SK-N-SH (cell line): ENCODE results near the gene OSBPL2. TPM values are rescaled to one million over a fixed set of nuclear protein-coding genes. Genes with fewer than 3 reads are reported as not detected.

Source experiments
- CTCF ChIA-PET: fragments of 300-600, 350-600 bp; formaldehyde crosslinking; extraction: SDS; loops from one replicate; lab custom pipeline; 2021; lab: Yijun Ruan, JAX
- POLR2A ChIA-PET: fragments of 350-600 bp; sonication (Branson Sonifier 250); formaldehyde crosslinking; extraction: SDS; loops from one replicate; lab custom pipeline; 2020; ENCODE audit warnings: antibody characterized with exemption, inconsistent platforms; lab: Yijun Ruan, JAX
- DNase-seq: peaks from one replicate; pipeline ENCODE4 v3.0.0; 2012
- H2AFZ ChIP-seq: fragments of 200-600 bp; sonication (generic); 2 replicates; pipeline ENCODE4 v1.8.1; 2016; ENCODE audit warnings: antibody characterized with exemption, mild to moderate bottlenecking, low read depth
- H3F3A ChIP-seq: fragments of 200-600 bp; sonication (generic); replicated peaks from 2 replicates; pipeline ENCODE3; 2016; ENCODE audit warnings: antibody characterized with exemption, mild to moderate bottlenecking; ENCODE audit not compliant: insufficient read depth
- H3K27ac ChIP-seq, 2 experiments: fragments of 200-500 bp in 1 of 2; fragments of 200-600 bp in 1 of 2; sonication (Bioruptor generic) in 1 of 2; sonication (generic), shearing (Covaris generic) in 1 of 2; 2 replicates each; pipeline versions ENCODE4 v1.5.1 to v1.6.1; 2014 to 2016; ENCODE audit warnings: low read depth in 2 of 2, inconsistent platforms in 1 of 2, low read length in 1 of 2, mild to moderate bottlenecking in 1 of 2, mixed read lengths in 1 of 2
- H3K27me3 ChIP-seq: fragments of 200-600 bp; sonication (generic), shearing (Covaris generic); 2 replicates; pipeline ENCODE4 v1.6.1; 2016; ENCODE audit warnings: mixed run types; ENCODE audit not compliant: insufficient read depth
- H3K36me3 ChIP-seq, 2 experiments: fragments of 200-500 bp in 1 of 2; fragments of 200-600 bp in 1 of 2; sonication (Bioruptor generic) in 1 of 2; sonication (generic) in 1 of 2; replicated peaks in 1 of 2; 2 replicates each; pipeline versions ENCODE3 to v1.5.1; 2014 to 2016; ENCODE audit warnings: low read length in 1 of 2, mild to moderate bottlenecking in 1 of 2; ENCODE audit not compliant: insufficient read depth in 2 of 2, control insufficient read depth in 1 of 2
- H3K4me1 ChIP-seq, 2 experiments: fragments of 200-500 bp in 1 of 2; fragments of 200-600 bp in 1 of 2; sonication (Bioruptor generic) in 1 of 2; sonication (generic), shearing (Covaris generic) in 1 of 2; 2 replicates each; pipeline versions ENCODE4 v1.5.1 to v1.6.1; 2014 to 2016; ENCODE audit warnings: low read depth in 1 of 2, low read length in 1 of 2, mixed run types in 1 of 2; ENCODE audit not compliant: insufficient read depth in 2 of 2, control insufficient read depth in 1 of 2
- H3K4me2 ChIP-seq: fragments of 200-600 bp; sonication (generic), shearing (Covaris generic); 2 replicates; pipeline ENCODE4 v1.6.1; 2017; ENCODE audit warnings: mixed run types
- H3K4me3 ChIP-seq, 2 experiments: fragments of 200-500 bp in 1 of 2; fragments of 200-600 bp in 1 of 2; sonication (Bioruptor generic) in 1 of 2; sonication (generic), shearing (Covaris generic) in 1 of 2; 2 replicates each; pipeline versions ENCODE4 v1.5.1 to v1.8.1; 2014 to 2016; ENCODE audit warnings: low read depth in 2 of 2, inconsistent platforms in 1 of 2, low read length in 1 of 2, mild to moderate bottlenecking in 1 of 2, mixed read lengths in 1 of 2, moderate library complexity in 1 of 2
- H3K79me2 ChIP-seq: fragments of 200-600 bp; sonication (generic); 2 replicates; pipeline ENCODE4 v1.8.1; 2017; ENCODE audit warnings: mild to moderate bottlenecking; ENCODE audit not compliant: insufficient read depth
- H3K9ac ChIP-seq: fragments of 200-600 bp; sonication (generic); 2 replicates; pipeline ENCODE4 v1.6.1; 2017; ENCODE audit warnings: mixed run types
- H3K9me2 ChIP-seq: fragments of 200-600 bp; sonication (generic); 2 replicates; pipeline ENCODE4 v1.6.1; 2017; ENCODE audit warnings: mixed run types
- H3K9me3 ChIP-seq: fragments of 200-600 bp; sonication (generic); 2 replicates; pipeline ENCODE4 v1.6.1; 2017; ENCODE audit warnings: mixed run types, mild to moderate bottlenecking, moderate library complexity
- H4K20me1 ChIP-seq: fragments of 200-600 bp; sonication (generic); 2 replicates; pipeline ENCODE4 v1.6.1; 2017; ENCODE audit warnings: mild to moderate bottlenecking, mixed run types; ENCODE audit not compliant: insufficient read depth
- CHD2 ChIP-seq: fragments of 150-350 bp; IDR thresholded peaks from 2 replicates; pipeline ENCODE4 v1.6.1; 2018; ENCODE audit warnings: low read length; ENCODE audit not compliant: partially characterized antibody
- EZH2phosphoT487 ChIP-seq: fragments of 200-600 bp; sonication (generic); IDR thresholded peaks from 2 replicates; pipeline ENCODE4 v1.6.1; 2017; ENCODE audit warnings: low read depth, mixed run types, mild to moderate bottlenecking, antibody characterized with exemption, moderate library complexity, borderline replicate concordance
- FOXJ3 ChIP-seq: sonication (generic); formaldehyde crosslinking; IDR thresholded peaks from 2 replicates; pipeline ENCODE4 v1.5.1; 2020; ENCODE audit warnings: mild to moderate bottlenecking, missing genetic modification reagents
- FOXM1 ChIP-seq: IDR thresholded peaks from 2 replicates; pipeline ENCODE4 v1.4.0; 2012; ENCODE audit warnings: low read depth, mild to moderate bottlenecking
- JUND ChIP-seq: IDR thresholded peaks from 2 replicates; pipeline ENCODE4 v1.4.0; 2012
- MAX ChIP-seq: IDR thresholded peaks from 2 replicates; pipeline ENCODE4 v1.4.0; 2012; ENCODE audit warnings: low read depth
- MXI1 ChIP-seq: IDR thresholded peaks from 2 replicates; pipeline ENCODE4 v1.6.1; 2012; ENCODE audit warnings: mild to moderate bottlenecking, low read depth, low read length, improper control_type of control experiment
- NFIC ChIP-seq: IDR thresholded peaks from 2 replicates; pipeline ENCODE4 v1.4.0; 2012; ENCODE audit warnings: borderline replicate concordance
- NRF1 ChIP-seq: IDR thresholded peaks from 2 replicates; pipeline ENCODE4 v1.6.1; 2012; ENCODE audit warnings: low read depth, mild to moderate bottlenecking, low read length
- PBX3 ChIP-seq: IDR thresholded peaks from 2 replicates; pipeline ENCODE4; 2012
- POLR2AphosphoS5 ChIP-seq: IDR thresholded peaks from 2 replicates; pipeline ENCODE4 v1.6.1; 2012; ENCODE audit warnings: low read depth, low read length
- REST ChIP-seq: IDR thresholded peaks from 2 replicates; pipeline ENCODE4 v1.6.1; 2012; ENCODE audit warnings: mild to moderate bottlenecking, low read depth, low read length, moderate library complexity
- RFX5 ChIP-seq: IDR thresholded peaks from 2 replicates; pipeline ENCODE4 v1.6.1; 2012; ENCODE audit warnings: mild to moderate bottlenecking, improper control_type of control experiment, low read length
- RXRA ChIP-seq: IDR thresholded peaks from 2 replicates; pipeline ENCODE4 v1.4.0; 2012; ENCODE audit warnings: low read depth, mild to moderate bottlenecking, borderline replicate concordance
- TCF12 ChIP-seq: IDR thresholded peaks from 2 replicates; pipeline ENCODE4 v1.4.0; 2012
- USF1 ChIP-seq: IDR thresholded peaks from 2 replicates; pipeline ENCODE4 v1.4.0; 2012; ENCODE audit warnings: low read depth, borderline replicate concordance
- YY1 ChIP-seq: IDR thresholded peaks from 2 replicates; pipeline ENCODE4 v1.4.0; 2012; ENCODE audit warnings: low read depth, mild to moderate bottlenecking
- WGBS: methylation state at CpG from one replicate; pipeline ENCODE4 v1.1.6; 2017; ENCODE audit warnings: low lambda C conversion rate; 5-methylcytosine and 5-hydroxymethylcytosine counted together
- polyA plus RNA-seq, 3 experiments: library from polyadenylated mRNA; depleted of rRNA; stranded (reverse); fragments of >200 nt; gene quantifications; 2 replicates each; pipeline ENCODE4 v1.2.3, GENCODE V29; 2012
- TF ChIP-seq, protein P1 (sequence below): fragments of 150-350 bp; IDR thresholded peaks from 2 replicates; pipeline ENCODE4 v1.6.1; 2016; ENCODE audit warnings: mild to moderate bottlenecking, low read depth, low read length

OSBPL2 gene
- polyA plus RNA-seq, 1 of the 3 experiments (the other 2 are of a cell fraction), result 17.7 TPM

GRCh38 chr20:62216636-62217566 is 21.4 kb upstream of the OSBPL2 start:
- no peak overlapping the region for H2AFZ ChIP-seq
- H3K9me2 ChIP-seq, result no peaks in the 10 kb centered on the region
- no peak overlapping the region for H3K4me3 ChIP-seq
- ChIA-PET CTCF (interaction anchor here (1.7 kb wide), 1 partner anchor 16 kb away, joined by 3 read pairs; no protein-coding TSS in a partner anchor), POLR2A (no interaction called here)
- 75% methylated on average over 20 of the region's 26 CpGs for whole genome bisulfite sequencing
- H3K27ac ChIP-seq, result no peak overlapping the region
- H3K4me2 ChIP-seq, result no peak overlapping the region
- H3F3A ChIP-seq, result no peaks in the 10 kb centered on the region
- no peaks in the 10 kb centered on the region for H3K36me3 ChIP-seq
- no peaks in the 10 kb centered on the region for H3K9me3 ChIP-seq
- TF ChIP-seq FOXM1 (no peak), CHD2 (no peak), TCF12 (no peak), NRF1 (no peak), FOXJ3 (CRISPR knock-in tag) (no peak), YY1 (no peak), POLR2AphosphoS5 (no peak), RXRA (no peak)
- H3K4me1 ChIP-seq, result peaks cover 0 to 16% of the 10 kb centered on the region in 2 experiments; a peak in 1 of 4 replicates
- DNase-seq, result no peak
- 0 out of 2 replicates have a peak, but pooled peaks cover 8% of the 10 kb centered on the region for H4K20me1 ChIP-seq
- no peak overlapping the region for H3K9ac ChIP-seq
- no peaks in the 10 kb centered on the region for H3K79me2 ChIP-seq
- peaks cover 34% of the 10 kb centered on the region for H3K27me3 ChIP-seq

DNA sequence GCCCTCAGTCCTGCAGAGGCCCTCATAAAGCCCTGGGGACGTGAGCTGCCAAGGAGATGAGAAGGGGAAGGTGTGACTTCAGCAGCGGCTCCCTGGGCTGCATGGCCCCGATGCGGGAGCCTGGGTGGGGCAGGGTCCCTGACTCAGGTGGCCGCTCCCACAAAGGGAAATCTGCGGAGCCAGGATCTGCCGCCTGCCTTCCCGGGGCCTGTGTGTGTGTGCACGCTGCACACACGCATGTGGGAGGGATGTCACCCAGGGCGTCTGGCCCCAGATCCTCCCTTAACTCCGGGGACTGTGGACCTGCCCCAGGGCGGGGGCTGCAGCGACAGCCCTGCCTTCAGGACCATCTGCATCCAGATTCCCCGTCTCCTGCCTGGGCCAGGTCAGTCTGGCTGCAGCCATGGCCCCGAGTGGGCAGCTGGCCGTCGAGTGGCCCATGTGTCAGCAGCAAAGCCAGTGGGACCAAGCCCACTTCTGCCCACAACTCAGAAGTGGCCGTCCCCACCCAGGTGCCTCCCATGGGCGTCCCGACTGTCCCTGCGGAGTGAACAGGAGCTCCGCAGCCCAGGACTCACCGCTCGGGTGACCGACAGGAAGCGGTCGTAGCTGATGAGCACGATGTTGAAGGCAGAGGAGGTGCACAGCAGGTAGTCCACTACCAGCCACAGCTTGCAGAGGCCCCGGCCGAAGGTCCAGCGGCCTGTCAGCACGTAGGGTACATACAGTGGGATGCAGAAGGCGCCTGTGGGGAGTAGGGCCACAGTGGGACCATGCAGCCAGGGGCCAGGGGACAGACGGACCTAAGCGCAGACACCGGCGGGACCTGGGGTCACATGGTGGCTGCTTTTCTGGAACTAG is 20.2 kb upstream of the OSBPL2 start:
- no peaks in the 10 kb centered on the region for H3K36me3 ChIP-seq
- H3K27ac ChIP-seq, result no peak overlapping the region
- H4K20me1 ChIP-seq, result 0 out of 2 replicates have a peak, but pooled peaks cover 8% of the 10 kb centered on the region
- H3K9me3 ChIP-seq, result no peaks in the 10 kb centered on the region
- no peak overlapping the region for H3K4me2 ChIP-seq
- CTCF ChIA-PET, result interaction anchor here (1.1 to 1.5 kb wide), 4 partner anchors 9 to 82 kb away, joined by 3 to 4 read pairs (median 3); no protein-coding TSS in a partner anchor
- H3K9ac ChIP-seq, result no peak overlapping the region
- H3F3A ChIP-seq, result no peaks in the 10 kb centered on the region
- no peak overlapping the region for H2AFZ ChIP-seq
- 72% methylated on average over 13 of the region's 38 CpGs for WGBS
- H3K79me2 ChIP-seq, result no peaks in the 10 kb centered on the region
- no peak for DNase-seq
- H3K4me3 ChIP-seq, result no peak overlapping the region; a peak in 1 of 4 replicates
- peaks cover 0 to 16% of the 10 kb centered on the region in 2 experiments; a peak in 1 of 4 replicates for H3K4me1 ChIP-seq
- H3K9me2 ChIP-seq, result no peaks in the 10 kb centered on the region
- POLR2A ChIA-PET, result no interaction called here
- H3K27me3 ChIP-seq, result peaks cover 34% of the 10 kb centered on the region
- TF ChIP-seq JUND (no peak), NRF1 (no peak), MAX (no peak), EZH2phosphoT487 (no peak), REST (no peak), RFX5 (no peak), USF1 (no peak), POLR2AphosphoS5 (no peak), PBX3 (no peak), MXI1 (no peak), NFIC (no peak)
- TF ChIP-seq, protein P1, sequence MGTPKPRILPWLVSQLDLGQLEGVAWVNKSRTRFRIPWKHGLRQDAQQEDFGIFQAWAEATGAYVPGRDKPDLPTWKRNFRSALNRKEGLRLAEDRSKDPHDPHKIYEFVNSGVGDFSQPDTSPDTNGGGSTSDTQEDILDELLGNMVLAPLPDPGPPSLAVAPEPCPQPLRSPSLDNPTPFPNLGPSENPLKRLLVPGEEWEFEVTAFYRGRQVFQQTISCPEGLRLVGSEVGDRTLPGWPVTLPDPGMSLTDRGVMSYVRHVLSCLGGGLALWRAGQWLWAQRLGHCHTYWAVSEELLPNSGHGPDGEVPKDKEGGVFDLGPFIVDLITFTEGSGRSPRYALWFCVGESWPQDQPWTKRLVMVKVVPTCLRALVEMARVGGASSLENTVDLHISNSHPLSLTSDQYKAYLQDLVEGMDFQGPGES, result no peak
